H9 (cell line): ENCODE results near the gene KLHL14. TPM values are rescaled to one million over a fixed set of nuclear protein-coding genes. Genes with fewer than 3 reads are reported as not detected.

Experiments
- DNase-seq: peaks from one replicate; pipeline ENCODE4 v3.0.0-alpha.2; 2017
- H2AFZ ChIP-seq: one replicate; pipeline ENCODE4 v1.6.1; 2013; ENCODE audit warnings: mild to moderate bottlenecking, low read length, control low read depth, moderate library complexity
- H2AK5ac ChIP-seq: 2 replicates; pipeline ENCODE4 v1.6.1; 2013; ENCODE audit warnings: low read length, control low read depth, mixed read lengths; ENCODE audit not compliant: insufficient read length
- H2BK120ac ChIP-seq: one replicate; pipeline ENCODE4 v1.6.1; 2013; ENCODE audit warnings: low read depth, mild to moderate bottlenecking, low read length, control low read depth, inconsistent platforms; ENCODE audit not compliant: poor library complexity, severe bottlenecking
- H2BK12ac ChIP-seq: 2 replicates; pipeline ENCODE4 v1.6.1; 2013; ENCODE audit warnings: low read length, control low read depth, mixed read lengths, low read depth; ENCODE audit not compliant: insufficient read length
- H2BK15ac ChIP-seq: 2 replicates; pipeline ENCODE4 v1.6.1; 2013; ENCODE audit warnings: low read depth, low read length, control low read depth
- H2BK20ac ChIP-seq: one replicate; pipeline ENCODE4 v1.6.1; 2013; ENCODE audit warnings: low read depth, mild to moderate bottlenecking, low read length, control low read depth, inconsistent platforms; ENCODE audit not compliant: poor library complexity, severe bottlenecking
- H2BK5ac ChIP-seq: 2 replicates; pipeline ENCODE4 v1.6.1; 2013; ENCODE audit warnings: low read length, control low read depth, mixed read lengths; ENCODE audit not compliant: insufficient read length
- H3K14ac ChIP-seq: 2 replicates; pipeline ENCODE4 v1.6.1; 2013; ENCODE audit warnings: low read length, control low read depth; ENCODE audit not compliant: insufficient read depth
- H3K18ac ChIP-seq: 2 replicates; pipeline ENCODE4 v1.6.1; 2013; ENCODE audit warnings: low read depth, mild to moderate bottlenecking, mixed read lengths, low read length, control low read depth; ENCODE audit not compliant: insufficient read length
- H3K23ac ChIP-seq: 2 replicates; pipeline ENCODE4 v1.6.1; 2013; ENCODE audit warnings: low read length, control low read depth, mixed read lengths, low read depth; ENCODE audit not compliant: insufficient read length
- H3K23me2 ChIP-seq: 2 replicates; pipeline ENCODE4 v1.6.1; 2013; ENCODE audit warnings: low read depth, mild to moderate bottlenecking, mixed read lengths, low read length, control low read depth; ENCODE audit not compliant: insufficient read length, poor library complexity, severe bottlenecking
- H3K27ac ChIP-seq: 2 replicates; pipeline ENCODE4 v1.5.1; 2013; ENCODE audit warnings: low read length, control low read depth, mixed read lengths, low read depth; ENCODE audit not compliant: insufficient read length
- H3K27me3 ChIP-seq: 2 replicates; pipeline ENCODE4 v1.6.1; 2013; ENCODE audit warnings: low read length, control low read depth, inconsistent platforms; ENCODE audit not compliant: insufficient read depth
- H3K4ac ChIP-seq: 2 replicates; pipeline ENCODE4 v1.6.1; 2013; ENCODE audit warnings: low read depth, mild to moderate bottlenecking, control low read depth, inconsistent platforms, low read length, moderate library complexity
- H3K4me1 ChIP-seq: 2 replicates; pipeline ENCODE4 v1.6.1; 2013; ENCODE audit warnings: low read length, control low read depth, inconsistent platforms; ENCODE audit not compliant: insufficient read depth
- H3K4me2 ChIP-seq: 2 replicates; pipeline ENCODE4 v1.6.1; 2013; ENCODE audit warnings: low read length, control low read depth, mixed read lengths; ENCODE audit not compliant: insufficient read length, insufficient read depth
- H3K56ac ChIP-seq: 2 replicates; pipeline ENCODE4 v1.6.1; 2013; ENCODE audit warnings: low read depth, mild to moderate bottlenecking, mixed read lengths, low read length, control low read depth; ENCODE audit not compliant: insufficient read length
- H3K79me1 ChIP-seq: 2 replicates; pipeline ENCODE4 v1.6.1; 2013; ENCODE audit warnings: low read depth, mild to moderate bottlenecking, moderate library complexity, low read length, control low read depth, inconsistent platforms; ENCODE audit not compliant: insufficient read depth, poor library complexity, severe bottlenecking
- H3K79me2 ChIP-seq: 2 replicates; pipeline ENCODE4 v1.6.1; 2013; ENCODE audit warnings: low read length, control low read depth, inconsistent platforms; ENCODE audit not compliant: insufficient read depth
- H3K9ac ChIP-seq: 2 replicates; pipeline ENCODE4 v1.6.1; 2013; ENCODE audit warnings: low read length, control low read depth, mixed read lengths; ENCODE audit not compliant: insufficient read length; ENCODE audit errors: extremely low read depth
- H3K9me3 ChIP-seq: one replicate; pipeline ENCODE4 v1.6.1; 2013; ENCODE audit warnings: low read depth, low read length, inconsistent platforms; ENCODE audit not compliant: control insufficient read depth
- H3T11ph ChIP-seq: one replicate; pipeline ENCODE4 v1.6.1; 2013; ENCODE audit warnings: mild to moderate bottlenecking, low read length, control low read depth, inconsistent platforms
- H4K20me1 ChIP-seq: one replicate; pipeline ENCODE4 v1.6.1; 2013; ENCODE audit not compliant: control insufficient read depth, insufficient read length, insufficient read depth
- H4K5ac ChIP-seq: 2 replicates; pipeline ENCODE4 v1.6.1; 2013; ENCODE audit warnings: low read depth, mild to moderate bottlenecking, mixed read lengths, low read length, control low read depth; ENCODE audit not compliant: insufficient read length
- H4K8ac ChIP-seq: replicated peaks from 2 replicates; pipeline ENCODE4 v1.6.1; 2013; ENCODE audit warnings: low read length, control low read depth, mixed read lengths, low read depth; ENCODE audit not compliant: insufficient read length
- H4K91ac ChIP-seq: 2 replicates; pipeline ENCODE4 v1.6.1; 2013; ENCODE audit warnings: low read depth, mild to moderate bottlenecking, moderate library complexity, mixed read lengths, low read length, control low read depth; ENCODE audit not compliant: insufficient read length
- H3K27ac Mint-ChIP-seq, 3 experiments: 2 replicates in 2 of 3; 3 replicates in 1 of 3; pipeline ENCODE4 v1.8.0; 2020 to 2021; ENCODE audit warnings: mixed read lengths in 3 of 3, mild to moderate bottlenecking in 1 of 3, moderate library complexity in 1 of 3
- H3K27me3 Mint-ChIP-seq: 2 replicates; pipeline ENCODE4 v1.8.0; 2021; ENCODE audit warnings: low read depth, mild to moderate bottlenecking, moderate library complexity, mixed read lengths
- H3K36me3 Mint-ChIP-seq, 3 experiments: 2 replicates in 2 of 3; 3 replicates in 1 of 3; pipeline ENCODE4 v1.8.0; 2020 to 2021; ENCODE audit warnings: low read depth in 3 of 3, mixed read lengths in 3 of 3; ENCODE audit not compliant: insufficient read depth in 1 of 3
- H3K4me1 Mint-ChIP-seq, 2 experiments: 2 replicates each; pipeline ENCODE4 v1.8.0; 2020; ENCODE audit warnings: mixed read lengths in 2 of 2
- H3K4me3 Mint-ChIP-seq, 2 experiments: 2 replicates in 1 of 2; 3 replicates in 1 of 2; pipeline ENCODE4 v1.8.0; 2020 to 2021; ENCODE audit warnings: mild to moderate bottlenecking in 2 of 2, mixed read lengths in 2 of 2, moderate library complexity in 1 of 2
- H3K9me3 Mint-ChIP-seq, 2 experiments: 2 replicates in 1 of 2; 3 replicates in 1 of 2; pipeline ENCODE4 v1.8.0; 2020; ENCODE audit warnings: mild to moderate bottlenecking in 2 of 2, mixed read lengths in 2 of 2, moderate library complexity in 1 of 2
- WGBS: extraction: QIAGEN DNeasy Blood & Tissue Kit; methylation state at CpG from one replicate; pipeline ENCODE4 v1.1.7; 2013; ENCODE audit warnings: missing lambda C conversion rate, low lambda C conversion rate, mixed read lengths; ENCODE audit not compliant: insufficient read length; ENCODE audit errors: extremely low coverage; 5-methylcytosine and 5-hydroxymethylcytosine counted together
- total RNA-seq: library from RNA; stranded (reverse); gene quantifications from 2 replicates; pipeline ENCODE4 v1.2.1, GENCODE V29; 2021
- TF ChIP-seq, protein P1 (sequence below): fragments of 200-600 bp; sonication (generic); conservative IDR thresholded peaks from 3 replicates; pipeline ENCODE4 v1.8.0; 2021; ENCODE audit warnings: antibody characterized with exemption, mild to moderate bottlenecking

KLHL14 gene
- total RNA-seq, 1 experiment from 2014 or later: 1.0 TPM

DNA sequence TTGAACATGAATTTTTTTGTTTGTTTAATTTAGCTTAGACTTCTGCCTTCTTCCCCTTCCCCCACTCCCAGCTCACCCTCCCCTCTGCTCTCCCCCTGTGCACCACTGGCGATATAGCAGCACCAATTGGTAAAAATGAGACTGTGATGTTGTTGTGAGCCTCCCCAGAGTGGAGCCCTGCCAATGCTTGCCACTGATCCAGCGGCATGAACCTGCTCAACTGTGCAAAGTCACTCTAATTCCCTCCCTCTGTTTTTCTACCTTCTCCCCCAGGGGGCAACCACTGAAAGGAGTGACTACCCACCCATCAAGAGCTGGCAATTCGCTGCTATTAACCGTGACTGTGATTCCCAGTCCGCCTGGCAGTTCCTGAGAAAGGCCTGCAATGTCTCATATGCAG is 30.2 kb downstream of the KLHL14 start:
- WGBS: no CpG with 5 or more reads among the region's 5 CpGs
- no peaks in the 10 kb centered on the region for H3K9me3 ChIP-seq

More for the DNA sequence above, 30.2 kb downstream of the KLHL14 start:
- Histone ChIP-seq H3K23me2 (no peaks in the 10 kb centered on the region), H2BK120ac (no peak overlapping the region), H4K5ac (no peak overlapping the region), H3K79me1 (no peaks in the 10 kb centered on the region), H3K56ac (no peak overlapping the region), H2BK12ac (no peak overlapping the region), H3K27ac (no peak overlapping the region), H3K4ac (no peak overlapping the region), H4K91ac (no peak overlapping the region), H2BK5ac (no peak overlapping the region), H3K79me2 (no peaks in the 10 kb centered on the region), H4K20me1 (no peaks in the 10 kb centered on the region), H3K4me1 (no peaks in the 10 kb centered on the region; the same call in 1 of the 2 replicates), H3K4me2 (no peak overlapping the region), H4K8ac (no peak overlapping the region), H3K9ac (no peak overlapping the region), H3K18ac (no peak overlapping the region), H2AFZ (no peak overlapping the region), H3T11ph (no peak overlapping the region), H3K27me3 (no peaks in the 10 kb centered on the region), H3K14ac (no peak overlapping the region), H2BK15ac (no peak overlapping the region), H2BK20ac (no peak overlapping the region), H3K23ac (no peak overlapping the region), H2AK5ac (no peak overlapping the region)
- Mint-ChIP-seq H3K4me3 (peak overlapping the region in 1 of 2 experiments; percentile 54; a peak in 1 of 5 replicates), H3K9me3 (no peaks in the 10 kb centered on the region), H3K4me1 (peaks cover 29 to 31% of the 10 kb centered on the region in 2 experiments), H3K36me3 (no peaks in the 10 kb centered on the region), H3K27me3 (no peaks in the 10 kb centered on the region), H3K27ac (peak overlapping the region; percentile 35 to 96 (median 44); a peak in 6 of 7 replicates)
- TF ChIP-seq, protein P1, sequence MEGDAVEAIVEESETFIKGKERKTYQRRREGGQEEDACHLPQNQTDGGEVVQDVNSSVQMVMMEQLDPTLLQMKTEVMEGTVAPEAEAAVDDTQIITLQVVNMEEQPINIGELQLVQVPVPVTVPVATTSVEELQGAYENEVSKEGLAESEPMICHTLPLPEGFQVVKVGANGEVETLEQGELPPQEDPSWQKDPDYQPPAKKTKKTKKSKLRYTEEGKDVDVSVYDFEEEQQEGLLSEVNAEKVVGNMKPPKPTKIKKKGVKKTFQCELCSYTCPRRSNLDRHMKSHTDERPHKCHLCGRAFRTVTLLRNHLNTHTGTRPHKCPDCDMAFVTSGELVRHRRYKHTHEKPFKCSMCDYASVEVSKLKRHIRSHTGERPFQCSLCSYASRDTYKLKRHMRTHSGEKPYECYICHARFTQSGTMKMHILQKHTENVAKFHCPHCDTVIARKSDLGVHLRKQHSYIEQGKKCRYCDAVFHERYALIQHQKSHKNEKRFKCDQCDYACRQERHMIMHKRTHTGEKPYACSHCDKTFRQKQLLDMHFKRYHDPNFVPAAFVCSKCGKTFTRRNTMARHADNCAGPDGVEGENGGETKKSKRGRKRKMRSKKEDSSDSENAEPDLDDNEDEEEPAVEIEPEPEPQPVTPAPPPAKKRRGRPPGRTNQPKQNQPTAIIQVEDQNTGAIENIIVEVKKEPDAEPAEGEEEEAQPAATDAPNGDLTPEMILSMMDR: no peak; the same call in 2 of the 3 replicates
- DNase-seq: peak; percentile 33
